Mucosa of rectum (tissue), 2 donors: Measurements from ENCODE around the gene NEDD4L.

Experiments used
- H3K27ac ChIP-seq, 2 donors: one replicate each; pipeline ENCODE4 v1.7.0; 2013; ENCODE audit warnings: inconsistent platforms in 2 of 2, low read depth in 2 of 2, low read length in 2 of 2
- H3K27me3 ChIP-seq, 2 donors: one replicate each; pipeline ENCODE4 v1.7.0; 2013; ENCODE audit warnings: low read length in 2 of 2; ENCODE audit not compliant: control insufficient read depth in 2 of 2, insufficient read depth in 2 of 2
- H3K36me3 ChIP-seq, 2 donors: one replicate each; pipeline ENCODE4 v1.7.0; 2013; ENCODE audit warnings: low read length in 2 of 2; ENCODE audit not compliant: control insufficient read depth in 2 of 2, insufficient read depth in 2 of 2
- H3K4me1 ChIP-seq, 2 donors: one replicate each; pipeline ENCODE4 v1.7.0; 2013; ENCODE audit warnings: low read length in 2 of 2, mild to moderate bottlenecking in 1 of 2; ENCODE audit not compliant: control insufficient read depth in 2 of 2, insufficient read depth in 2 of 2
- H3K4me3 ChIP-seq, 2 donors: one replicate each; pipeline ENCODE4 v1.7.0; 2013; ENCODE audit warnings: low read length in 2 of 2
- H3K9ac ChIP-seq, 2 donors: one replicate each; pipeline ENCODE4 v1.7.0; 2013; ENCODE audit warnings: low read length in 2 of 2, low read depth in 1 of 2, mild to moderate bottlenecking in 1 of 2
- H3K9me3 ChIP-seq, 2 donors: one replicate each; pipeline ENCODE4 v1.7.0; 2013; ENCODE audit warnings: low read length in 2 of 2; ENCODE audit not compliant: control insufficient read depth in 2 of 2
- donor health status: healthy.
- donor health status: Normal muscosa, but diverticular disease.

The NEDD4L gene

DNA sequence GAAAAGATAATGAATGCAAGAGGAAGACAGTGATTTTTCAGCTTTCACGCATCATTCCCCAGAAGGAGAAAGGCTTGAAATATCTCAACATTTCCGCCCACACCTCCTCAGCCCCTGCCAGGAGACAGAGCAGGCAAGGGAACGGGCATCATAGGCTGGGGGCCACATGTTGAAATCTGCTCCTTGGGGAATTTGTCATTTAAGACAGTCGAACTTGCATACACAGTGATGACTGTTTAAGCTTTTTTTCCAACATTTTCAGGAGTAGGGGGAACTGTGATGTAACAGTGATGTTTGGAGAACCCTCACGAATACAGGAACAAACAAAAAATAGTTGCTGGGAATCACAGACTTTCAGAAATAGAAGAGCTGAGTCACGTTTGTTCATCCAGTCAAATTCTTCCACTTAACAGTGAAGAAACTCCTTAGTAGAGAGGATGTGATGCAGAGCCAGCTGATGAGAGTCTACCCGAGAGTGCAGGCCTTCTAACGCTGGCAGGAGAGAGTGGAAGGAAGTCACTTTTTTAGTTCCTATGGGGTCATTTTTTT lies 318.1 kb downstream of the NEDD4L start:
- no peak overlapping the region for H3K4me3 ChIP-seq
- no peaks in the 10 kb centered on the region for H3K4me1 ChIP-seq
- H3K9ac ChIP-seq, result peak overlapping the region in 1 of 2 donors; percentile 15
- H3K9me3 ChIP-seq, result no peaks in the 10 kb centered on the region
- H3K36me3 ChIP-seq, result peaks cover 50 to 54% of the 10 kb centered on the region in 2 donors
- H3K27ac ChIP-seq, result peak overlapping the region in 1 of 2 donors; percentile 49
- no peaks in the 10 kb centered on the region for H3K27me3 ChIP-seq

DNA sequence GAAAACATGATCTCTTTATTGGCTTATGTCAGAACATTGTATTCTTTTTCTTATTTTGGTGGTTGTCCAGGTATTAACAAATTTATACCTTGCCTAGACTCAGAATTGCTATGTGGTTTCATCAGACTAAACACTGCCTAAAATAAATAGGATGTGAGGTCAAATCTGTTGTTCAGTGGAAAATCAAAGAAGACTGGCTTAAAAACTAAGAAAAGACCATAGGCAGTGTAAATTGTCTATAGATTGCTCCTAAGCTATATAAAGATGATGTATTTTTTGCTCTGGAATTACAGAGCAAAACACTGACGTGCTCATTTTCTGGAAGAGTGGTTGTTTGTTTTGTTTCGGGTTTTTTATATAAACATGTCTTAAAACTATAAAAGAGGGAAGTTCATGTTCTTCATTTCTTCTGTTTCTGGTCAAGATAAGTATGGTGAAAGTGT lies 318.8 kb downstream of the NEDD4L start:
- Histone ChIP-seq H3K27me3 (no peaks in the 10 kb centered on the region), H3K9me3 (no peaks in the 10 kb centered on the region), H3K4me3 (no peak overlapping the region), H3K27ac (no peak overlapping the region), H3K9ac (no peak overlapping the region), H3K36me3 (peaks cover 50 to 54% of the 10 kb centered on the region in 2 donors), H3K4me1 (no peaks in the 10 kb centered on the region)

DNA sequence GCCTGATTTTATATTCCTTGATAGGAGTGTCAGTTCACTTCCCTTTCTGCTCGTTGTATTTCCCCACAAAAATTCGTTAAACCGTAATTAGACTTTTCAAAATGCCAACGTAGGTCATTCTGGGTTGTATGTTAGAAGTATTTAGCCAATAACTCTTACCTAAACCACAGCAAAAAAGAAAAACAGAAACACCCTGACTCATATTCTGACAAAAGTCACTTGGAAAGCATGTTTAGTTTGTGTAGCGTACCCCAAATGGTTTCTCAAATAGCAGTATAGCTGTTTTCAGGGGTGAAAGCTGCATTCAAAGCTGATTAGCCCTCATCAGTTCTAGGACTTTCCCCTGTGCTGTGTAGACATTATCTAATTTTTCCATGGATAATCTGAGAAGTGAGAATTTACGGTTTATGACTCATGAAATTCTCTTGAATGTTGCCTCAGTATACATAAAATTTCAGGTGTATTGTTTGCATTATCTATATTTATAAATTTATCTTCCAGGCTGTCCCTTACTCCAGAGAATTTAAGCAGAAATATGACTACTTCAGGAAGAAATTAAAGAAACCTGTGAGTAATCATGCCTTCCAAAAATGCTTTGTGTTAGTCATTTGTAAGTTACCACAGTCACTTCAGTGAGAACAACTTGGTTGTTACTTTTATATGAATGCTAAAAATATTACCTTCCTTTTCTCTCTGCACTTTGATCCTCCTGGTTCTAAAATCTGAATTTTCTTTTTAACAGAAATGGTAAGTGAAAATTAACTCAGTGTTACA lies 319.9 kb downstream of the NEDD4L start:
- Histone ChIP-seq H3K36me3 (peaks cover 53 to 61% of the 10 kb centered on the region in 2 donors), H3K9me3 (no peaks in the 10 kb centered on the region), H3K27me3 (no peaks in the 10 kb centered on the region), H3K27ac (no peak overlapping the region), H3K4me3 (no peak overlapping the region), H3K9ac (no peak overlapping the region), H3K4me1 (no peaks in the 10 kb centered on the region)

DNA sequence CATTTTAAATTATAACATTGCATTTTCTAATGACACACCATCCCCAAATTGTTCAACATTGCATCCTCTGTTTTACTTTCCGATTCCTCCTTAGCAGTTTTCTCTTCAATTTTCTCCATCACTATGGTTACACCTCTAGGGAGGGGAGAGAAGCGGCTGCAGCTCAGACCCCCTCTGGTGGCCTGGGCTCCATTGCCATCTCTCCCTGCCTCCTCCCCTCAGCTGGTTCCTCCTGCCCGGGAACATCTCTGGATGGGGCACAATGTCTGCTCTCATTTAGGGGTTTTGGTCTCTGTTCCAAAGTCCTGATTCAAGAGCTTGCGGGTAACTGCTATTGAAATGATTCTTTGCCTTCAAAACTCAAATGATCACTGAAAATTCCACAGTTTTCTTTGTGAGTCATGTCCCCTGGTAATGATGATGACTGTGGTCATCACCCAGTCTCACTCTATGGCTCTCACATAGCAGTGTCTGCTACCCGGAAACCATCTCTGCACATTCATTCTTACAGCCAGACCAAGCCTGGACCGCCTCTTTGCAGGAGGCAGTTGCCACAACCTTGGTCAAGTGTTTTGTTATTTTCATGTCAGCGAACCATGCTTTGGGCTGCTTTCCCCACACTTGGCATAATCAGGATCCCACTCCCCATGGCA lies 321.0 kb downstream of the NEDD4L start:
- H3K9ac ChIP-seq, result no peak overlapping the region
- H3K4me3 ChIP-seq, result no peak overlapping the region
- no peaks in the 10 kb centered on the region for H3K27me3 ChIP-seq
- no peak overlapping the region for H3K27ac ChIP-seq
- peaks cover 61 to 71% of the 10 kb centered on the region in 2 donors for H3K36me3 ChIP-seq
- no peaks in the 10 kb centered on the region for H3K9me3 ChIP-seq
- no peaks in the 10 kb centered on the region for H3K4me1 ChIP-seq

DNA sequence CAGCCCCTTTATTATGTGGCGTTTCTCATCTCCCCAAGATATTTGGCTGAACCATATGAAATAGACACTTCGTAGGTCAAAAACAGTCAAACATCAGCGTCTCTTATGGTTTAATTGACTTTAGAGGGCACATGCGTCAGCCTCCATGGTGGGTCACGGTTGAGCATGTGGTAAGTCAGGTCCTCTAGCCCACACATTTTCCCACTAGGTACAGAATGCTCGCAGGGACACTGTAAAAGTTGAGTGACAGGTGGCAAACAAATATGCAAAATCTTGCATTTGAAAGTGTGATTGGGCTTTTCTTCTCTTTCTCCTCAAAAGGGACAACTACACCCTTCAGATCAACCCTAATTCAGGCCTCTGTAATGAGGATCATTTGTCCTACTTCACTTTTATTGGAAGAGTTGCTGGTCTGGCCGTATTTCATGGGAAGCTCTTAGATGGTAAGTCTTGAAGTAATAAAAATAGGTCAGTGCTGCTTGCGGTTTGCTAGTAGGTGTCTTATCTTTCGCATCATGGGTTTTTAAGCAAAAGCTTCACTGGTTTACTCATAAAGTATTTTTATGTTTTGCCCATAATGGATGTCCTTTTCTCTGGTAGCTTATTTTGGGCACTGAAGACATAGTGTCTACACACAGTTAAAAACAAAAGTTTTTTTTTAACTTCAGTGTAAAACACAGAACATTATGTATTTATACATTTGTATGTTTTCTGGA lies 323.6 kb downstream of the NEDD4L start:
- Histone ChIP-seq H3K27ac (no peak overlapping the region), H3K4me3 (no peak overlapping the region), H3K9me3 (no peaks in the 10 kb centered on the region), H3K36me3 (peaks cover 70 to 72% of the 10 kb centered on the region in 2 donors), H3K9ac (no peak overlapping the region), H3K27me3 (no peaks in the 10 kb centered on the region), H3K4me1 (no peaks in the 10 kb centered on the region)

DNA sequence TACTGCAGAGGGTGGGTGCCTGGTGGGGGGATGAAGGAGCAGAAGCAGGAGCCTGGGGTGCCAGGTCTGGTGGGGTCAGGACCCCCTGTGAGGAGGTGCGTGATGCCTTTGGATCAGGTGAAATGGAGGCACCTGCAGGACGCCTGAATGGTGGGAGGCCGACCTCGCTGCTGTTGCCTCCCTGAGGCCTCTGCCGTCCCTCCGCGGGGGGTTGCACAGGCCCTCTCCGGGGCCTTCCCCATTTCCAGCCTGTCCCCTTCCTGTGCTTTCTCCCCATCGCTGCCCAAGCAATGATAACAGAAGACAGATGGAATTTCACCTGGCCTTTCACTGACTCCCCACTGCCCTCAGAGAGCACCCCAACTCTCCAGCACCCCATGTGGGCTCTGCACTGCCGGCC lies 325.6 kb downstream of the NEDD4L start:
- H3K4me1 ChIP-seq, result no peaks in the 10 kb centered on the region
- H3K36me3 ChIP-seq, result peaks cover 79 to 87% of the 10 kb centered on the region in 2 donors
- no peaks in the 10 kb centered on the region for H3K27me3 ChIP-seq
- no peak overlapping the region for H3K9ac ChIP-seq
- no peaks in the 10 kb centered on the region for H3K9me3 ChIP-seq
- no peak overlapping the region for H3K27ac ChIP-seq
- no peak overlapping the region for H3K4me3 ChIP-seq

DNA sequence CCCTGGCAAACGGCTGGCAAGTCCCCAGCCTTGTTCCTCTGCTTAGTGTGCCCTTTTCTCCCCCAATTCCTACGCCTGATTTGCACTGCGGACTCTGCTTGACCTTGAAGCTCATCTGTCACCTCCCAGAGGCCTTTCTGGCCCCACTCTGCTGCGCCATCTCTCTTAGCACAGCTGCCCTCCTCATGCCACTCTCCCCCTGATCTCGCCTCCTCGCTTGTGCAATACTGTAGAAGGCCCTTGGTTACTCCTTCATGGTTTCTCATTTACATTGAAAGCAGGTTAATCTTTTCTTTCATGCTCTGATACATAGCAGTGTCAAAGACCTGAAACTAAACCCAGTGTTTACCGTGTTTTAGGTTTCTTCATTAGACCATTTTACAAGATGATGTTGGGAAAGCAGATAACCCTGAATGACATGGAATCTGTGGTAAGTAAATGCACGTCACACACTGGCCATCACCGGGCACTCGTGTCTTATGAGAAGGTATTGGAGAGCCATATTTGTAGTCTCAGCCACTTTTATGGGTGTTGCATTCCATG lies 326.1 kb downstream of the NEDD4L start:
- H3K9me3 ChIP-seq, result no peaks in the 10 kb centered on the region
- no peak overlapping the region for H3K27ac ChIP-seq
- no peak overlapping the region for H3K4me3 ChIP-seq
- H3K36me3 ChIP-seq, result peaks cover 76 to 87% of the 10 kb centered on the region in 2 donors
- H3K9ac ChIP-seq, result no peak overlapping the region
- no peaks in the 10 kb centered on the region for H3K27me3 ChIP-seq
- no peaks in the 10 kb centered on the region for H3K4me1 ChIP-seq

DNA sequence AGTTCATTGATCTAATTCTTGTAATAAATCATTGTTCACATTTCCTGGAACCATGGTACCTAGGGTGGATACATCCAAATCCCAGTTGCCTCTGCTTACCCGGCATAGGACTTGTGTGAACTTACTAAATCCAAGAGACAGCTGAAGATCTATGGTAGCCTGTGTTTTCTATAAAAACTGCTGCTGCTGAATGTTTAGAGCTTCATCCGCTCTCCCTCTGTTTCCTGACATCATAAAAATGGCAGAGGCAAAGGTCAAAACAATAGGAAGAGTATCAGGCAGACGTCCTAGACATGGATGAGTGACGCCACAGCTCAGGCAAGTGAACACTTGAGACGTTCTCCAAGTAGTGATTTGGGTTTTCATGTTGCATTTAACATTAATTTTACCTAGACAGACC lies 326.6 kb downstream of the NEDD4L start:
- H3K4me1 ChIP-seq, result no peaks in the 10 kb centered on the region
- H3K9ac ChIP-seq, result no peak overlapping the region
- H3K9me3 ChIP-seq, result no peaks in the 10 kb centered on the region
- no peak overlapping the region for H3K4me3 ChIP-seq
- no peaks in the 10 kb centered on the region for H3K27me3 ChIP-seq
- H3K36me3 ChIP-seq, result peaks cover 76 to 87% of the 10 kb centered on the region in 2 donors
- H3K27ac ChIP-seq, result no peak overlapping the region

DNA sequence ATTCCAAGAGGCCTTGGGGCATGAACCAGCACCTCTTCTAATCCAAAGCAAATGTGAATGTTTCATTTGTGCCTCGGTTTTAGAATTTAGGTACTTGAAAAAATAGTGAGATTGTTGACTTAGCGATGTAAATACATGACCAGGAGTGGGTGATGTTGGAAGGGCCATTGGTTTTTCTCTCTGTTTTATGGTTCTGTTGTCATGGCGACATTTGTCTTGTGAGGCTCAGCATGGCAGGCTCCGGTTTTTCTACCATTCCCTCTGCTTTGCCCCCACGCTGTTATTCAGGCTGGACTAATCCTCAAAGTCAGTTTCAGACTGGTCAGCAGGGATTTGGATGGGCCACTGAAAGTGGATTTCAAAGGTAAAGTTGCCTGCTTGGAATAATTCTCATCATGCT lies 329.5 kb downstream of the NEDD4L start:
- no peak overlapping the region for H3K9ac ChIP-seq
- H3K4me1 ChIP-seq, result no peaks in the 10 kb centered on the region
- H3K4me3 ChIP-seq, result no peak overlapping the region
- no peaks in the 10 kb centered on the region for H3K9me3 ChIP-seq
- H3K27ac ChIP-seq, result no peak overlapping the region
- peaks cover 78 to 82% of the 10 kb centered on the region in 2 donors for H3K36me3 ChIP-seq
- H3K27me3 ChIP-seq, result no peaks in the 10 kb centered on the region
